Hematopoietic multipotent progenitor cell (in vitro differentiated cells): Measurements from ENCODE around the gene RAP1GAP2. TPM values are rescaled to one million over a fixed set of nuclear protein-coding genes. Genes with fewer than 3 reads are reported as not detected.
A peak's percentile ranks its signal among the peaks of the same experiment; 100 is the strongest.
"Not testable (repeated sequence)": the region's sequence is repeated elsewhere in the genome, so short reads cannot be mapped to it uniquely, and the experiment has no call there.

Experiments used
- DNase-seq, 3 donors: peaks; one replicate each; pipeline ENCODE4 v3.0.0-alpha.2; 2011 to 2015; ENCODE audit warnings: low read depth in 2 of 3, low spot score in 2 of 3
- total RNA-seq: library from RNA; depleted of rRNA; stranded (reverse); fragments of >200 nt; gene quantifications from one replicate; pipeline ENCODE4 v1.2.3, GENCODE V29; 2012

The RAP1GAP2 gene
- total RNA-seq, 1 donor = 28.0 TPM

DNA sequence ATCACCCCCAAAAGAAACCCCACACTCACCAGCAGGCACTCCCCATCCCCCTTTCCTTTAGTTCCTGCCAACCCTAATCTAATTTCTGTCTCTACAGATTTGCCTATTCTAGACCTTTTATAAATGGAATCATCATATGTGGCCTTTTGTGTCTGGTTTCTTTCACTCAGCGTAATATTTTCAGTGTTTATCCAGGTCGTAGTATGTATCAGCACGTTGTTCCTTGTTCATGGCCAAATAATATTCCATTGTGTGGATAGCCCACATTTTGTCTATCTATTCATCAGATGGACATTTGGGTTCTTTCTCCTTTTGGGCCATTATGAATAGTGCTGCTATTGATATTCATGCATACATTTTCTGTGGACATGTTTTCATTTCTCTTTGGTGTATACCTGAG is 193.6 kb downstream of the RAP1GAP2 start:
- DNase-seq = no peak

GRCh38 chr17:2990396-2990795 is 194.2 kb downstream of the RAP1GAP2 start:
- DNase-seq = no peak

DNA sequence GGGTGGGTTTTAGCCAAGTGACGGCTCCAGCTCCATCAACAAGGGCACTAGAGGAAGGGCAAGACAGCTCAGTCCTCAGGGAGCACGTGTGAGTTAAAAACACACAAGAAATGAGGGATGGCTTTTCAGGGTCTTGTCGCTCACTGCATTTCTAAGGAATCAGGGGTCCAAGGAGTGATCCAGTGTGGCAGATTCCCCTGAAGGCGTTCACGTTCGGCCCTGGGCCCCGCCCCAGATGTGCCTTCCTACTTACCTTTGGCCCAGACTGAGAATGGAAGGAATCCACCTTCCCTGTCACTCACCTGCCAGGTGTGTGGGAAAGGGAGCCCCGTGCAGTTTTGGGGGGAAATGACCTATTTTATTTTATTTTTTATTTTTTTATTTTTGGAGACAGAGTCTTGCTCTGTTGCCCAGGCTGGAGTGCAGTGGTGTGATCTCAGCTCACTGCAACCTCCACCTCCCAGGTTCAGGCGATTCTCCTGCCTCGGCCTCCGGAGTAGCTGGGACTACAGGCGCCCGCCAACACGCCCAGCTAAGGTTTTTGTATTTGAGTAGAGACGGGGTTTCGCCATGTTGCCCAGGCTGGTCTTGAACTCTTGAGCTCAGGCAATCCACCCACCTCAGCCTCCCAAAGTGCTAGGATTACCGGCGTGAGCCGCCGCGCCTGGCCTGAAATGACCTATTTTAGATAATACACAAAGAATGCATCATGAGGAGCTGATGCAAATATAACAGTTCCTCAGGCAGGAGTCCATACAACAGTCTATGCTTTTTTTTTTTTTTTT is 195.3 kb downstream of the RAP1GAP2 start:
- DNase-seq = not testable (repeated sequence)

- DNase-seq = no peak
These were observed 198.2 kb downstream of the RAP1GAP2 start for GRCh38 chr17:2994441-2994840.

- no peak for DNase-seq
These were observed 199.1 kb downstream of the RAP1GAP2 start for GRCh38 chr17:2995377-2995776.

- no peak for DNase-seq
These were observed 199.9 kb downstream of the RAP1GAP2 start for GRCh38 chr17:2995886-2996809.

- DNase-seq = no peak
These were observed 200.8 kb downstream of the RAP1GAP2 start for GRCh38 chr17:2996810-2997670.

DNA sequence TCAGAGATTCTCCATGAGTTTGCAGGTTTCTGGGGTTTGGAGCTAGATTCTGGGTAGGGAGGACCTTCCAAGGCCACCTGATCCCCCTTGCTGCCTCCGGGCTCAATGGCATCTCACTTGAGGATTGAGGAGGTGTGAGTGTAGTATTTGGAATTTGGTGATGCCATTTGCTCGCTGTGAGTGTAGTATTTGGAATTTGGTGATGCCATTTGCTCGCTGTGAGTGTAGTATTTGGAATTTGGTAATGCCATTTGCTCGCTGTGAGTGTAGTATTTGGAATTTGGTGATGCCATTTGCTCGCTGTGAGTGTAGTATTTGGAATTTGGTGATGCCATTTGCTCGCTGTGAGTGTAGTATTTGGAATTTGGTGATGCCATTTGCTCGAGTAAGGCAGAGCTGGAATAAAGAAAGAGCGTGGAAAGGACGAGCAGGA is 202.2 kb downstream of the RAP1GAP2 start:
- DNase-seq = not testable (repeated sequence)

- DNase-seq = peak in 2 of 3 donors; percentile 75 to 88
These were observed 206.5 kb downstream of the RAP1GAP2 start for GRCh38 chr17:3002538-3003295.

DNA sequence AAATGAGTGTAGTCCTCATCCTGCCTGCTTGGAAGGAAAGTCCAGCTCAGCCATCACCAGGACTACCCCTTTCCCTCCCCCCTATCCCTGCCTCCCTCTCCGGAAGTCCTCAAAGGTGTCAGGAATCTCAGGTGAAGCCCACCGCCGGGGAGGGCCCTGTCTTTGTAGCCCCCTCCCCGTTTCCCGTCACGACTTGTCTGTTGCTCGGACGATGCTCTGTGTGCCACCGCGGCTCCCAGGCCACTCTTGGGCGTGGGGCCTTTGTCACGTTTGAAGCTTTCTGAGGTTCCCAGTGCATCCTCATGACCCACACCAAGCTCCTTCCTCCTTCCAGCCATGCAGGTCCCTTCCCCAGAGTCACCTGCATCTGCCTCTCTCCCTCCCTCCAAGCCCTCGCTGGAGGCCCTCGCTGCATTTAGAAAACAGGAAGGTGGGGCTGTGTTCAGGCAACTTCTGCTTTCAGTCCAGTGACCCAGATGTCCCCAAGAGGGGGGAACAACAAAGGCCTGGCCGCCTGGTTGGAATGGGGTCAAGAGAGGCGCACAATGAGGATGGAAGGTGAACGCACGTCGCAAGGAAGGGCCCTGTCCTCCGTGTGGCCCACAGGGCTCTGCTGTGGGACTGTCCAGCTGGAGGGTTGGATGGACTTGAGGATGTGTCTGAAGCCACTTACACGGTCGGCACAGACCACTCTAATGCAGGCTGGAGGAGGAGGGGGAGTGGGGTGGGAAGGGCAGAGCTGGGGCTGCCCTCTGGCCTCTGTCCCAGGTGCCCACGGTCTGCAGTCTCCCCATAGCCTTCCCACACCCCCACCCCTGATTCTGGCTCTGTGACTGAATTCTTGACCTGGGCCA is 207.3 kb downstream of the RAP1GAP2 start:
- DNase-seq = peak in 2 of 3 donors; percentile 77 to 88

DNA sequence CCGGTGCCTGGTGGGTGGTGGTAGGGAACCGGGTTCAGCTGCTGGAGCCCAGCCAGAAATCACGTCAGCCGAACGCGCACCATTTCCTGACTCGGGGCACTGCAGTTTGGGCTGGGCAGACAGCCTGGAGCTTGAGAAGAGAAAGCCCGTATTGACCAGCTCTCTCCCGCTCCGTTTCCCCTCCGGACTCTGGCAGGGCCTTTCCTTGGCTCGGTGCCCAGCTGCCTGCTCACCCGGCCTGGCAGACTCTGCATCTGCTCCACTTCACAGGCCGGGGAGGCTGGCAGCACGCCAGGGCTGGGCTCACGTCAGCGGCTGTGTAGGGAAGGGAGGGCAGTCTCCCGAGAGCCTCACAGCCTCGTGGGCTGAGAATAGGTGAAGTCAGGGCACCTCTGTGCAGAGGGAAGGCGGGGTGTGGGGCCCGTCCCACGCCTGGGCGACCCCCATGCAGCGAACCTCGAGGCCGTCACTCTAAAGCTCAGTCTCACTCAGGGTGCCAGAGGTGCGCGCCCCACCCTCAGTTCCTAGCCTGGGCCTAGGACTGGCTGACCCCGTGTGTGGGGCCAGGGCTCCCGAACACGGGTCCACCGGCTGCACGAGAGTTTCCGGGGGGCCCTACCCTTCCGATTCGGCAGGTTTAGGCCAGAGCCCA is 208.0 kb downstream of the RAP1GAP2 start:
- peak; percentile 37 to 94 (median 92) for DNase-seq

- no peak for DNase-seq
These were observed 208.7 kb downstream of the RAP1GAP2 start for GRCh38 chr17:3004925-3005324.

DNA sequence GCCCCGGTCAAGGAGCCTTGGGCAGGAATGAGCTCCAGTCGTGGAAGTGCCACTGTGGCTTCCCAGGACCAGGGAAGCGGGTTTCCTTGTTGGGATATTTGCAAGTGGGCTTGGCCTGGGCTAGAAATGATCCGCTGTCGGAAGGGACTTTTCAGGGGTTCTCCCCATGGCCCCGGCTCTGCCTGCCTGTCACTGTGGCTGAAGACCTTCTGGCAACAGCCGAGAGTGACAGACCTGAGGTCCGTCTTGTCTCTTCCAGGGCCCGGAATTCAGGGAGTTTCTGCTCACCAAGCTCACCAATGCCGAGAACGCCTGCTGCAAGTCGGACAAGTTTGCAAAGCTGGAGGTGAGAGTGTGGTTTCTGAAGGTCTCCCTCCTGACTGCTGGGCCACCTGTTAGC is 209.5 kb downstream of the RAP1GAP2 start:
- DNase-seq = no peak

DNA sequence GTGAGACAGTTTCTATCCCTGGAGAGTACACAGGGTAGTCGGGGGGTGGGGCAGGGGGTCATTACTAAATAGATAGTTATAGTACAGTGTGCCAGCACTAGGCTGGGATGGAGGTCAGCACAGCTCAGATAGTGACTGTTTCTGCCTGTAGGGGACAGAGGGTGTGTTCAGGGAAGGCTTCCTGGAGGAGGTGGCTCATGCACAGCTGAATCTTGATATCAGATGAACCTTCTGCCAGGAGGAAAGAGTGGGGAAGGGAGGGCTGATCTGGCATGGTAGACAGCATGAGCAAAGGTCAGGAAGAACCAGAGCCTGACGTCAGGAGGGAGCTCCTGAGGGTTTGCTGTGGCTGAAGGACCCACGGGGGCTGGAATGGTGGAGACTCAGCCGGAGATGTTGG is 210.6 kb downstream of the RAP1GAP2 start:
- no peak for DNase-seq

- no peak for DNase-seq
These were observed 211.4 kb downstream of the RAP1GAP2 start for GRCh38 chr17:3007651-3008121.

GRCh38 chr17:3008336-3009288 is 212.4 kb downstream of the RAP1GAP2 start:
- DNase-seq = no peak

DNA sequence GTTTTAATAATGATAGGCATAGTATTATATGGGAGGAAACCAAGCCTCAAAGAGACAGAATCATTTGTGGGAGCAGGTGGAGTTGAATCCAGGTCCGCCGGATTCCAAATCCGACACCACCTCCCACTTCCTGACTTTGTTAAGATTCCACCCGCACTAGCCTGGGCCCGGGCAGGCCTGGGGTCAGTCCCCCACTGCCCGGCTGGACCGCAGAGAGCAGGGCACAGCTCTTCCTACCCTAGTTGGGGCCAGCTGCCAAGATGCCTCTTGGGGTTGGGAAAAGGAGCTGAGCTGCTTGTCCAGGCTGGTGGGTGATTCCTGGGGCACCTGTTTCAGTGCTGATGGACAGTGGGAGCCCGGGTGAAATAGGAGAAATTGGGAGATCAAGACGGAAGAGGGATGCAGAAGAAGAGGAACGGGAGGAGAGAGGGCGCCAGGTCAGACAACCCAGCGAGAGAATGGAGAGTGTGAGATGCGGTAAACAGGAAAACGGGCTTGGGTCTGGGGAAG is 213.2 kb downstream of the RAP1GAP2 start:
- no peak for DNase-seq
